Activated CD8-positive, alpha-beta memory T cell treated with anti-CD3 and anti-CD28 coated beads, Interleukin-2, amount 50 U/mL, for 24 hours (primary cell): Measurements from ENCODE around the gene ZHX3.

ENCODE experiments used
- DNase-seq: peaks from one replicate; pipeline ENCODE4 v3.0.0-alpha.2; 2020; ENCODE audit errors: extremely low read depth

ZHX3 gene

GRCh38 chr20:41353530-41353929 is 36.0 kb upstream of the ZHX3 start:
- no peak for DNase-seq

- no peak for DNase-seq
Observed at GRCh38 chr20:41352666-41353065, 35.1 kb upstream of the ZHX3 start.

GRCh38 chr20:41352106-41352505 is 34.6 kb upstream of the ZHX3 start:
- no peak for DNase-seq

GRCh38 chr20:41350408-41350962 is 33.0 kb upstream of the ZHX3 start:
- no peak for DNase-seq

- DNase-seq: no peak
Observed at GRCh38 chr20:41349943-41350342, 32.4 kb upstream of the ZHX3 start.

GRCh38 chr20:41349266-41349665 is 31.7 kb upstream of the ZHX3 start:
- DNase-seq: no peak

- DNase-seq: no peak
Observed at GRCh38 chr20:41348430-41349172, 31.1 kb upstream of the ZHX3 start.

- no peak for DNase-seq
Observed at GRCh38 chr20:41347523-41348429, 30.2 kb upstream of the ZHX3 start.

GRCh38 chr20:41345729-41346067 is 28.2 kb upstream of the ZHX3 start:
- no peak for DNase-seq

- DNase-seq: no peak
Observed at GRCh38 chr20:41344938-41345728, 27.6 kb upstream of the ZHX3 start.

- no peak for DNase-seq
Observed at GRCh38 chr20:41344477-41344876, 26.9 kb upstream of the ZHX3 start.

GRCh38 chr20:41342474-41343464 is 25.2 kb upstream of the ZHX3 start:
- no peak for DNase-seq

- no peak for DNase-seq
Observed at GRCh38 chr20:41340327-41341055, 23.0 kb upstream of the ZHX3 start, which contains the start of gene LPIN3. LPIN3 (plus strand) TSS chr20:41340821; CDS start chr20:41345804, 4,983 bp downstream.

GRCh38 chr20:41339957-41340326 is 22.4 kb upstream of the ZHX3 start:
- DNase-seq: peak; percentile 54

- no peak for DNase-seq
Observed at GRCh38 chr20:41336711-41337492, 19.4 kb upstream of the ZHX3 start.

GRCh38 chr20:41335591-41335990 is 18.1 kb upstream of the ZHX3 start:
- no peak for DNase-seq

GRCh38 chr20:41334443-41335421 is 17.2 kb upstream of the ZHX3 start:
- DNase-seq: no peak

GRCh38 chr20:41334036-41334435 is 16.5 kb upstream of the ZHX3 start:
- DNase-seq: no peak
